ENCODE results near the gene ACSF3.

- no peak for TF ChIP-seq CTCF (conservative IDR thresholded peaks at IDR 0.05; ENCODE audit: low read length)
- no peak for TF ChIP-seq EZH2phosphoT487 (IDR thresholded peaks at IDR 0.05; ENCODE audit: borderline replicate concordance, low read depth, low read length)
Observed at GRCh38 chr16:89147085-89147817, 53.6 kb downstream of the ACSF3 start.
